Kidney glomerular epithelial cell (primary cell): ENCODE data around the gene HESX1.

Experiments
- DNase-seq: peaks from one replicate; lab custom pipeline; 2025; lab: John Stamatoyannopoulos, UW

HESX1 gene

DNA sequence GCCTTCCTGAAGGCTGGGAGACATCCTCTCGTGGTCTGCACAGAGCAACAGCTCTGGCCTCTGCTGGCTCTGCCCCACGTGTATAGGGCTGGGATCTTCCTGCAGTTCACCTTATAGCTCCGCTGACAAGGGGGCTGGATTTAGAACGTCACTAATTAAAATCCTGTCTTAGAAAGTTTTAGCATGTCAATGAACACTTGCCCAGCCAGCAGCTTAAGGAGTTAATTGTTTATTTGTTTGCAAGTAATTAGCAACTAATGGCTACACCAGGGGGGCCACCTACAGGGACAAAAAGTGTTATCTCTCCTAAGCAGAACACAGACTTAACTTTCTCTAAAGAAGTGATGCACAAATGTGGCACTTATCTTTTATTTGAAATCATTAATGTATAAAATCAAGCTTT lies at the start of gene HESX1:
Gene HESX1 (minus strand): TSS at position 84 of the 403 bp plus-strand sequence. CDS start 60 bp downstream, at position 24.
- DNase-seq: no peak

- no peak for DNase-seq
These were observed 45.2 kb upstream of the HESX1 start for GRCh38 chr3:57244946-57245345.

DNA sequence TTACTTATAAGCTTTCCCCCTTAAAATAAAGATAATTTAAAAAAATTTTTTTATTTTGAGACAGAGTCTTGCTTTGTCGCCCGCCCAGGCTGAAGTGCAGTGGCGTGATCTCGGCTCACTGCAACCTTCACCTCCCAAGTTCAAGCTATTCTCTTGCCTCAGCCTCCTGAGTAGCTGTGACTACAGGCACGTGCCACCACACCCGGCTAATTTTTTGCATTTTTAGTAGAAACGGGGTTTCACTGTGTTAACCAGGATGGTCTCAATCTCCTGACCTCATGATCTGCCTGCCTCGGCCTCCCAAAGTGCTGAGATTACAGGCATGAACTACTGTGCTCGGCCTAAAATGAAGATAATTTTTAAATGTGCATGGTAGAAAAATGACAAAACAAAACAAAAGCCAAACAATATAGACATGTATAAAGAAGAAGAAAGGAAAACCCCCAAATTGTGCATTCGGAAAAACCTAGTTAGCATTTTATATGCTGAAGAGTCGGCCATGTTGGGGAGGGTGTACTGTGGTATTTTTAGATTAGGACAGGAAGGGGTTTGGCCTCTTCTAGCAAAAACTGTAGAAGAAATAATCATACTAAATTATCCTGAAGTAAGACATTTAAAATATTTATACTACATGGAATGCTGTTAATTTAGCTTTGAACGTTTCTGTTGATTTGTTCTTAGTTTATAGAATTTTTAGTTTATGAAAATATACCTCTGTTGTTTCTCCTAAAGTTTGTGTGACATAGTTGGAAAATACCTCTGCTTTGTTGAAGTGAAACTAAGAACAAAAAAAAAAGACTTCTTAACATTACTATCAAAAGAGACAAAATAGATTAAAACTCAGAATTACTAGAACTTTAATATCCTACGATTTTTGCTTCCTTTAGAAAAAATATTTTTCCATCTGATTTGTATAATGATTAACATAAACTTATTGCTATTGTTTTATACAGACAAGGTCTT lies 35.1 kb upstream of the HESX1 start:
- DNase-seq: no peak

DNA sequence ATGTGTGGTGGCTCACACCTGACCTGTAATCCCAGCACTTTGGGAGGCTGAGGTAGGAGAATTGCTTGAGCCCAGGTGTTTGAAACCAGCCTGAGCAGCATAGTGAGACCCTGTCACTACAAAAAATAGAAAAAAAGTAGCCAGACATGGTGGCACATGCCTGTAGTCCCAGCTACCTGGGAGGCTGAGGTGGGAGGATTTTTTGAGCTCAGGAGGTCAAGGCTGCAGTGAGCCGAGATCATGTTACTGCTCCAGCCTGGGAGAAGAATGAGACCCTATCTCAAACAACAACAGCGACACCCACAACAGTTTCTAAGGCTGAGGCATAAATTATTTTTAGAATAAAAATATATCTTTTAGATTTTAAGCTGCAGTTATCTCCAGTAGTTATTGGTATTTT lies 34.0 kb upstream of the HESX1 start:
- no peak for DNase-seq

DNA sequence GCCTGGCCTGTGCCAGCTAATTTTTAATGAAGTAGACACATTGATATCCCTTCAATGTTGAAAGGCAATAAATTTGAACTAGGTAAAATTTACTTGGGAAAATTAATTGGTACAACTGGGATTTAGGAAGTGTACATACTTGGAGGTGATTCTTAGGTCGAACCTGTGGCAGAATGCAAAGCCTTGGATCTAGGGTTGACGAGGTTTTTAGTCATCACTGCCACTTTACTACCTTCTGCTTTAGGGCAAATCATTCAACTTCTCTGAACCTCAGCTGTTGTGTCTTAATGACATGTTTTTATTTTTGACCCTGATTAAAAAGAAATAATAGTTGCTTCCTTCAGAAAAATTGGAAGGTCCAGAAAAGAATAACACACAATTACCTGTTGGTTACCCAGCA lies 30.2 kb upstream of the HESX1 start:
- DNase-seq: no peak

DNA sequence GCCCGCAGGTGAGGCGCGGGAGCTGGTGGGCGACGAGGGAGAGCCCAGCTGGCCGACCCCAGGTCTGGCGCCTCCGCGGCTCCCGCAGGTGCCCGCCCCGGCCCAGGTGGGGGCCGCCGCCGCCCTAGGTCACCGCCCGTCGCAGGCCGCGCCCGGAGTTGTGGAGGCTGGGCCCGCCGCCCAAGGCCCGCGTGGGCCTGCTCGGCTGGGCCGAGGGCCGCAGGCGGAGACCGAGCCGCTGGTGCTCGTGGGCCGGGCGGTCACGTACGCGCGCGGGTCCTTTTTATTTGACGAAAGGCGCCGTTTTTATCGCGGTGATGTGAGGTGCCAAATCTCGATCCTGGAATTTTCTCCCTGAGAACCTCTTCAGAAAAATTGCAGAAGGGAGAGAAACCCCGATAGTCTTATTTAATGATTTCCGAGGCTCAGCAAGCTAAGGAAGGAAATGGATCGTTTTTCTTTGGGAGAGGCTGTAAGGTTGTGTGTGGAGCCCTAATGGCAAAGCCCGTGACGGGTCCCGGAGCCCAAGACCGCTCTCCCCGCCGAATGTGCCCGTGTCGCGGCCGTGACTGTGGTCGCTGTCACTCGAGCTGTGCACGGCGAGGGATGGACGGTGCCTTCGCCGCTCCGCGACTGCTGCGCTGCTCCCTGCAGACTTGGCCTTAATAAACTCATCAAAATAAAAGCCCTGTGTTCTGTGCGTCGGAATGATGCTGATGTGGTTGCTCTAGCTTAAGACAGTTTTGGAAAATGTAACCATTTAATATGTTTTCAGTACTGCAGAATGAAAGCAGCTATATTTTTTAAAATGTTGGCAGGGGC lies 28.4 kb upstream of the HESX1 start:
- peak; percentile 33 for DNase-seq

DNA sequence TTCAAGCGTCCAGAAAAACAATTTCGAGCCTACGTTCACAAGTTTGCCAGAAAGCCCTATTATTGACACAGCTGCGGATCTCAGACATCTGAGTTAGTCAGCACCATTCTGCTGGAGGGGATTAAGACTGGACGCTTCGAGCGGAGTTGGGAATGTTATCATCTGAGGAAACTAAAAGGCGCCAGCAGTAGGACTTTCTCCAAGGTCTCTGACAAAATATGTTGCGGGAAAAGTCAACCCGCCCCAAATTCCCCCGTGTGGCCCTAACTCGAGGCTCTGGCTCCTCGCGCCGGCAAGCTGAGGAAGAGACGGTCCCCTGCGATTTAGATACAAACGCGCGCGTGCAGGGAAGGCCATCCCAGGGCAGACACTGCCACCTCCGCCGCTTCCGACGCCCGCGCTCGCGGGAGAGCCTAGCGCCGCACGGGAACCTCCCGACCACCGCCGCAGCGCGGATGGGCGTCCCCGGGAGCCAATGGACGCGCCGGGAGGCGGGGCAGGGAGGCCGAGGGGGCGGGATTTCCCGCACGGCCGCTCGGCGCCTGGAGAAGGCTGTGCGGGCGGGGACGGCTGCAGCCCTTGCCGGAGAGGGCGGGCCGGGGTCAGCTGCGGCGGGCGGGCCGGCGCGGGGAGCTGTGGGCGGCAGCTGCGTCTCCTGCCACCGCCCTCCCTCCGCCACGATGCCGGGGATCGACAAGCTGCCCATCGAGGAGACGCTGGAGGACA lies 27.6 kb upstream of the HESX1 start, which contains the start of gene APPL1:
Gene APPL1 (plus strand): TSS at position 526 of the 726 bp plus-strand sequence. CDS start 155 bp downstream, at position 681.
- DNase-seq: peak; percentile 62

GRCh38 chr3:57226176-57226575 lies 26.4 kb upstream of the HESX1 start:
- no peak for DNase-seq

GRCh38 chr3:57224856-57225255 lies 25.1 kb upstream of the HESX1 start:
- DNase-seq: no peak

DNA sequence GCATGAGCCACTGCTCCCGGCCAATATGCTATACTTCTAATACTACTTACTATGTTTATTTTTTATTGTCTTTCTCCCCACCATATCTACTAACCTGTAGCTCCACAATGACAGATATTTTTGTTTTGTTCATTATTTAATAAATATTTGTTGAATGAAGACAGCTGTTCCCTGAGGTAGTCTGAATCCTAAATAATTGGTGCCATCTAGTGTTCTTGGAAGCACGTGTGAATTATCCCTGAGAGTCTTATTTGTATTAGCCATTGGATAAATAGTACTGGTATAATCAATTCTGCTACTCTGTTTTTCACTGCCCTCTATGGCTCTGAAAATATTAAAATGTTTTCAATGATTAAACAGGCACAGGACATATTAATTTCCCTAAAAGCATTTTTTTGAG lies 22.1 kb upstream of the HESX1 start:
- peak; percentile 6 for DNase-seq

- no peak for DNase-seq
These were observed 6.6 kb upstream of the HESX1 start for GRCh38 chr3:57206423-57206822.

- no peak for DNase-seq
These were observed 5.1 kb downstream of the HESX1 start for GRCh38 chr3:57194641-57195040.

- no peak for DNase-seq
These were observed 7.8 kb downstream of the HESX1 start for GRCh38 chr3:57192028-57192427.

DNA sequence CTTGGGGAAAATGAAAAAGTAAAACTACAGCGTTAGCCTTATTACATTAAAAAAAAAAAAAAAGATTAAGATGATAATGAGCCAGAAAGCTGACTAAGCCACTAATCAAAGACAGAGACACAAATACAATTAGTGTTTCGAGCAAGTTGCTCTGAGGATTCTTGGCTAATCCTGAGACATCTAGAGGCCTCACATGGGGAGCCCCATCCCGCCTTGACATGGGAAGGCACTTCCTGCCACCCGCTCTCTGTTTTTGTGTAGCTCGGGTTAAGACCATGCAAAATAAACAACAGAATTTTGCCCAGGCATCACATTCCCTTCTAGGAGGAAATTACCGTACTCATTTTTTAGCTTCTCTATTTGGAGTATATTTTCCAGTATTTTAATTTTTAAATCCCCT lies 15.3 kb downstream of the HESX1 start:
- no peak for DNase-seq

DNA sequence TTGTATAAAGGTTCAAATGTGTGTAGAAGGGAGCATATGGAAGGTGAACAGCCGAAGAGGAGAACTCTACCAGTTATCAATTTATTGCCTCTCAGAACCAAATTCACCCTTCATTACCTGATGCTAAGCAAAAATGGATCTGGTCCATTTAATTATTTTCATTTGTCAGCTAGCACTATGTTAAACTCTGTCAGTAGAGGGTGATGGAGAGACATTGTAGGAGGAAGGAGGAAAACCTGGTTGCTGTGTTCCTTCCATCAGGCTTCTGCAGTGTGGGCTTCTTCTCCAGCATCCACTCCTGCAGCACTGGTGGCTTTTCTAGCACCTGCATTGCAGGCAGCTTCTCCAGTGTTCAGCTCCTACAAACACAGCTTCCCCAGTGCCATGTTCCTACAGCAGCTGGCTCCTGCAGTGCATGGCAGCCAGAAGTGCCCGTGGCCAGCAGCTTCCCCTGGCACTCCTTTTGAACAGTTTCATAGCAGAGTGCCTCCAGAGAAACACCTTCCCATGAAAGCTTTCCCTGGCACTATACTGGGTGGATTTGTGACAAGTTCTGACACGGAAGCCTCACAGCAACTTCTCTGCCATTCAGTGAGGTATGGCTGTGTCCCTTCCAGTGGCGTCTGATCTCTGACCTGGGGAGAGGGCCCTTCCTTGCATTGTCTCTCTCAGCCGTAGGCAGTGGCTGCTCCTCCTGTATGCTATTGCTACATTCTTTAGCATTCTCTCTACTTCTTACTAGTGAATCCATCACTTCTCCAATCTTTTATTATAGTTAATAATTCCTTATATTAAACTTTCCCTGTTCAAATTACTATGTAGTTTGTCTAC lies 20.0 kb downstream of the HESX1 start:
- DNase-seq: peak; percentile 54

DNA sequence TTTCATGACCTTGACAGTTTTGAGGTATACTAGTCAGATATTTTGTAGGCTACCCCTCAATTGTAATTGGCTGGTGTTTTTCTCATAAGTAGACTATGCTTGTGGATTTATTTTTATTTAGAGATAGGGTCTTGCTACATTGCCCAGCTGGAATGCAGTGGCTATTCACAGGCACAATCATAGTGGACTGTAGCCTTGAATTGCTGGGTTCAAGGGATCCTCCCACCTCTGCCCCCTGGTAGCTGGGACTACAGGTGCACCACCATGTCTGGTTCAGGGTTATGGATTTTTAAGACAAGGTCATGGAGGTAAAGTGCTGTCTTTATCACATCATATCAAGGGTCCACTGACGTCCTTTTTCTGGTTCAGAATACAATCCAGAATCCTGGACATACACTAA lies 23.7 kb downstream of the HESX1 start:
- no peak for DNase-seq

DNA sequence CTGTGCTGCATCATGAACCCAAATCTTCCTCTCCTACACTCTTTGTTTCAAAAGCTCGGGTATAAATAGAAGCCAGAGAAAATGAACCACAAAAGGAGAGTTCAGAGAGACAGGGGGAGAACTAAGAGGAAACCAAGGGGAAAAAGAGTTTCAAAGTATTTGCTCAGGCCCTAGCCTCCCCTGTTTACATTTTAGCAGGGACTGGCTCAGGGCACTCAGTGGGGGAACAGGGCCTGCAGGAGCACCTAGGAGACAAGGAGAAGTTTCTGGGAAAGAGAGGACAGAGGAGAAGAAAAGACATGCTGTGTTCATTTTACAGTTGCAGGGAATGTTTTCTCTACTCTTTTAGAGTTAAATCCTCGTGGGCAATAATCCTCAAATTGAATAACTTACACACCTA lies 26.1 kb downstream of the HESX1 start:
- no peak for DNase-seq

DNA sequence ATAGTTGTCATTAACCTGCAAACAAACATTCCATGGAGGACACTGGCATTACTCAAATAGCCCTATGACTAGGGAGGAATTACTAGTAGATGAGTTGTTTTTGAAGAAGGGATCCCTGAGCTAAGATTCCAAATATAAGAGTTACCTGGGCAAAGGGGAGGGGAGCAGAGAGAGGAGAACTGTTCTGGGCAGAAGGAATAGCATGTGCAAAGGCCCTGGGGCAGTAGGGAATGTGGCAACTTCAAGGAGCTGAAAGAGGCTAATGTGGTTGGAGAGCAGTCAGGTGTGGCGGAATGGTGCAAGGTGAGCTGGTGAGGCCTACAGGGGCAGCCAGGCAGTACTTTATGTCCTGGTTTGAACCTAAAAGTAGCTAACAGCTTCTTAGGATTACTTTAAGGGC lies 28.8 kb downstream of the HESX1 start:
- no peak for DNase-seq

GRCh38 chr3:57169872-57170623 lies 29.7 kb downstream of the HESX1 start:
- DNase-seq: peak; percentile 65

- no peak for DNase-seq
These were observed 30.7 kb downstream of the HESX1 start for GRCh38 chr3:57169108-57169507.
